Ovary (tissue), 3 donors: ENCODE data around the gene CYFIP1.

Experiments used
- CTCF ChIP-seq, 3 donors: fragments of 450-650 bp in 2 of 3; fragments of 200-600 bp in 1 of 3; IDR thresholded peaks; one replicate each; pipeline versions ENCODE4 v1.5.1 to v1.8.0; 2016 to 2022; ENCODE audit warnings: antibody characterized with exemption in 3 of 3, mild to moderate bottlenecking in 1 of 3
- POLR2A ChIP-seq: fragments of 450-650 bp; IDR thresholded peaks from one replicate; pipeline ENCODE4 v1.6.1; 2017; ENCODE audit warnings: antibody characterized with exemption, mild to moderate bottlenecking, moderate library complexity
- donor health status: DM: no; HTN: no; CAD: no.

- TF ChIP-seq CTCF (IDR thresholded peaks at IDR 0.05) (no peak), POLR2A (no peak)
These were observed 37.8 kb downstream of the CYFIP1 start for GRCh38 chr15:22942306-22942855.
